Muscle of arm (tissue), 12 donors: Measurements from ENCODE around the gene EHF. TPM values are rescaled to one million over a fixed set of nuclear protein-coding genes. Genes with fewer than 3 reads are reported as not detected.
"Not testable (repeated sequence)": the region's sequence is repeated elsewhere in the genome, so short reads cannot be mapped to it uniquely, and the experiment has no call there.

Experiments
- DNase-seq: peaks from one replicate; pipeline ENCODE4 v3.0.0-alpha.2; 2013
- polyA plus RNA-seq, 12 donors: library from polyadenylated mRNA; unstranded; fragments of 120-200 nt; gene quantifications; one replicate each; pipeline ENCODE4 v1.2.1, GENCODE V29; 2013; ENCODE audit not compliant: insufficient read length in 12 of 12

Gene EHF
- polyA plus RNA-seq, 12 donors: 0.07 to 25.2 (median 1.9) TPM; not detected in 4

- DNase-seq: no peak
These were observed 47.1 kb downstream of the EHF start for GRCh38 chr11:34667810-34668582.

GRCh38 chr11:34668583-34669053 is 47.7 kb downstream of the EHF start:
- DNase-seq: no peak

GRCh38 chr11:34669458-34669857 is 48.6 kb downstream of the EHF start:
- no peak for DNase-seq

- no peak for DNase-seq
These were observed 50.2 kb downstream of the EHF start for GRCh38 chr11:34671117-34671516.

GRCh38 chr11:34671946-34672345 is 51.1 kb downstream of the EHF start:
- no peak for DNase-seq

- no peak for DNase-seq
These were observed 53.1 kb downstream of the EHF start for GRCh38 chr11:34674038-34674437.

- no peak for DNase-seq
These were observed 55.3 kb downstream of the EHF start for GRCh38 chr11:34676227-34676626.

- DNase-seq: peak; percentile 7
These were observed 58.8 kb downstream of the EHF start for GRCh38 chr11:34679681-34680080.

- no peak for DNase-seq
These were observed 59.3 kb downstream of the EHF start for GRCh38 chr11:34680206-34680605.

- no peak for DNase-seq
These were observed 60.2 kb downstream of the EHF start for GRCh38 chr11:34680918-34681586.

GRCh38 chr11:34682825-34683224 is 61.9 kb downstream of the EHF start:
- no peak for DNase-seq

- DNase-seq: no peak
These were observed 62.5 kb downstream of the EHF start for GRCh38 chr11:34683396-34683795.

- no peak for DNase-seq
These were observed 65.0 kb downstream of the EHF start for GRCh38 chr11:34685864-34686263.

- DNase-seq: not testable (repeated sequence)
These were observed 71.4 kb downstream of the EHF start for GRCh38 chr11:34692299-34692698.

- no peak for DNase-seq
These were observed 76.0 kb downstream of the EHF start for GRCh38 chr11:34696862-34697261.

- no peak for DNase-seq
These were observed 86.0 kb downstream of the EHF start for GRCh38 chr11:34706709-34707461.

- DNase-seq: no peak
These were observed 86.6 kb downstream of the EHF start for GRCh38 chr11:34707462-34707840.

Other genes with a start within 250 kb of the EHF start
- gene CAT, start 182.2 kb upstream of the EHF start, polyA plus RNA-seq: 10 to 100 TPM in 11 of 12 donors, not detected in 1; 55.6 to 84.2 (median 67.3) TPM
- 10 to 100 TPM in 1 of 12 donors, 1 to 10 TPM in 2, under 1 TPM in 6, not detected in 3; 0.07 to 27.7 (median 0.29) TPM for gene ELF5, start 107.3 kb upstream of the EHF start, polyA plus RNA-seq